ENCODE results near the gene RNF207.

The RNF207 gene

DNA sequence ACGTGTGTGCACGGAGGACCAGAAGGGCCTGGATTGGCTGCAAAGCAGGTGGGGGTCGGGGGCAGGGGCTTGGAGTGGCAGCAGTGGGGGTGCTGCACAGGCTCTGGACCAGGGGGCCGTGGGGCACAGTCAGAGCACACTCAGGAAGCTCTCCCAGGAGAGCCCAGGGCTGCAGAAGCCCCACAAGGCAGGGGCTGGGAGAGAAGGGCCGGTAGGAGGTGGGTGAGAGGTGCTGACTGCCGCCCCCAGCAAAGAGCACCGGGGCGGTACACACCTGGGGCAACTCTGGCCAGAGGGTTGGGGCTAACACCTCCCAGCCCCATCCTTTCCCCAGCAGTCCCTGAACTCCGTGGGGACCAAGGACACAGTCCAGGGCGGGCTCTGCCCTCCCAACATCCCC lies 39.7 kb upstream of the RNF207 start:
- no peak for TF ChIP-seq FOXM1 (IDR thresholded peaks at IDR 0.05; ENCODE audit: borderline replicate concordance, low read depth)
- TF ChIP-seq ZBTB7A (IDR thresholded peaks at IDR 0.05; ENCODE audit: low read depth): no peak
- no peak for TF ChIP-seq EP300 (IDR thresholded peaks at IDR 0.05; ENCODE audit: borderline replicate concordance)
- TF ChIP-seq, protein P1, sequence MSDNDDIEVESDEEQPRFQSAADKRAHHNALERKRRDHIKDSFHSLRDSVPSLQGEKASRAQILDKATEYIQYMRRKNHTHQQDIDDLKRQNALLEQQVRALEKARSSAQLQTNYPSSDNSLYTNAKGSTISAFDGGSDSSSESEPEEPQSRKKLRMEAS (IDR thresholded peaks at IDR 0.05): no peak
- TF ChIP-seq CEBPB (IDR thresholded peaks at IDR 0.05): no peak
- TF ChIP-seq YY1 (IDR thresholded peaks at IDR 0.05; ENCODE audit: low read depth): no peak
- no peak for TF ChIP-seq CREB1 (IDR thresholded peaks at IDR 0.05; ENCODE audit: low read depth)
- no peak for TF ChIP-seq TCF12 (IDR thresholded peaks at IDR 0.05; ENCODE audit: low read depth)
- TF ChIP-seq, protein P2, sequence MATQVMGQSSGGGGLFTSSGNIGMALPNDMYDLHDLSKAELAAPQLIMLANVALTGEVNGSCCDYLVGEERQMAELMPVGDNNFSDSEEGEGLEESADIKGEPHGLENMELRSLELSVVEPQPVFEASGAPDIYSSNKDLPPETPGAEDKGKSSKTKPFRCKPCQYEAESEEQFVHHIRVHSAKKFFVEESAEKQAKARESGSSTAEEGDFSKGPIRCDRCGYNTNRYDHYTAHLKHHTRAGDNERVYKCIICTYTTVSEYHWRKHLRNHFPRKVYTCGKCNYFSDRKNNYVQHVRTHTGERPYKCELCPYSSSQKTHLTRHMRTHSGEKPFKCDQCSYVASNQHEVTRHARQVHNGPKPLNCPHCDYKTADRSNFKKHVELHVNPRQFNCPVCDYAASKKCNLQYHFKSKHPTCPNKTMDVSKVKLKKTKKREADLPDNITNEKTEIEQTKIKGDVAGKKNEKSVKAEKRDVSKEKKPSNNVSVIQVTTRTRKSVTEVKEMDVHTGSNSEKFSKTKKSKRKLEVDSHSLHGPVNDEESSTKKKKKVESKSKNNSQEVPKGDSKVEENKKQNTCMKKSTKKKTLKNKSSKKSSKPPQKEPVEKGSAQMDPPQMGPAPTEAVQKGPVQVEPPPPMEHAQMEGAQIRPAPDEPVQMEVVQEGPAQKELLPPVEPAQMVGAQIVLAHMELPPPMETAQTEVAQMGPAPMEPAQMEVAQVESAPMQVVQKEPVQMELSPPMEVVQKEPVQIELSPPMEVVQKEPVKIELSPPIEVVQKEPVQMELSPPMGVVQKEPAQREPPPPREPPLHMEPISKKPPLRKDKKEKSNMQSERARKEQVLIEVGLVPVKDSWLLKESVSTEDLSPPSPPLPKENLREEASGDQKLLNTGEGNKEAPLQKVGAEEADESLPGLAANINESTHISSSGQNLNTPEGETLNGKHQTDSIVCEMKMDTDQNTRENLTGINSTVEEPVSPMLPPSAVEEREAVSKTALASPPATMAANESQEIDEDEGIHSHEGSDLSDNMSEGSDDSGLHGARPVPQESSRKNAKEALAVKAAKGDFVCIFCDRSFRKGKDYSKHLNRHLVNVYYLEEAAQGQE (IDR thresholded peaks at IDR 0.05; ENCODE audit: low read depth): no peak
- TF ChIP-seq TAF1 (IDR thresholded peaks at IDR 0.05; ENCODE audit: low read depth): no peak

DNA sequence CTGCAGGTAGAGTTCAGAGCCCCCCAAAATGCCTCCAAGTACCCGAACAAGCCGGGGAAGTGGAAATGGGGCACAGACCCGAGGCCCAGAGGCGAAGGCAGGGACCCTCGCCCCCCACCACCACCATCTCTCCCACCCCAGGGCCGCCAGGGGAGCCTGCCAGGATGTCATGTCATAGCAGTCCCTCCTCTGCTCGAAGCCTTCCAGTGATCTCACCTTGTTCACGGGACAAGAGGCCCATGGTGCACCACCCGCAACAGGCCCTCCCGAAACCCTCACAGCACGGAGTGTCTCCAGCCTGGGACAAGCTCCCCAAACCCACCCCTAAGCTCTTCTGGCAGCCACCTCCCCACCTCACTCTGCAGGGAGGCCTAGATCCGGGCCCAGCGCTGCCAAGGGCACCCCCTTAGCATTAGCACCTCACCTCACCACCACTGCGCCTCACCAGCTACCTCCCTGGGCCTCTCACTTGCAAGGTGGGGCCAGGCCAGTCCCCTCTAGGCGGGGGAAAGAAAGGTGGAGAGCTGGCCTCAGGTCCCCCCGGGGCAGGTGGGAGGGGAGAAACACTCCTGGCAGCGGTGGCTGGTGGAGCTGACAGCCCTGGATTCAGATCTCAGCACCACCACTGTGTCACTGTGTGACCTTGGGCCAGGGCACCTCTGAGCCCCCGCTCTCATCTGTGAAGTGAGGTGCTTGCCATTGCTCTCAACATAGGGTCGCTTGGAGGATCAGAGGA lies 39.1 kb upstream of the RNF207 start:
- TF ChIP-seq RAD21 (IDR thresholded peaks at IDR 0.05; ENCODE audit: low read depth): no peak
- TF ChIP-seq, protein P2 (IDR thresholded peaks at IDR 0.05; ENCODE audit: low read depth): no peak
- no peak for TF ChIP-seq EGR1 (IDR thresholded peaks at IDR 0.05)
- TF ChIP-seq, protein P3, sequence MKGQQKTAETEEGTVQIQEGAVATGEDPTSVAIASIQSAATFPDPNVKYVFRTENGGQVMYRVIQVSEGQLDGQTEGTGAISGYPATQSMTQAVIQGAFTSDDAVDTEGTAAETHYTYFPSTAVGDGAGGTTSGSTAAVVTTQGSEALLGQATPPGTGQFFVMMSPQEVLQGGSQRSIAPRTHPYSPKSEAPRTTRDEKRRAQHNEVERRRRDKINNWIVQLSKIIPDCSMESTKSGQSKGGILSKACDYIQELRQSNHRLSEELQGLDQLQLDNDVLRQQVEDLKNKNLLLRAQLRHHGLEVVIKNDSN (IDR thresholded peaks at IDR 0.05): no peak

DNA sequence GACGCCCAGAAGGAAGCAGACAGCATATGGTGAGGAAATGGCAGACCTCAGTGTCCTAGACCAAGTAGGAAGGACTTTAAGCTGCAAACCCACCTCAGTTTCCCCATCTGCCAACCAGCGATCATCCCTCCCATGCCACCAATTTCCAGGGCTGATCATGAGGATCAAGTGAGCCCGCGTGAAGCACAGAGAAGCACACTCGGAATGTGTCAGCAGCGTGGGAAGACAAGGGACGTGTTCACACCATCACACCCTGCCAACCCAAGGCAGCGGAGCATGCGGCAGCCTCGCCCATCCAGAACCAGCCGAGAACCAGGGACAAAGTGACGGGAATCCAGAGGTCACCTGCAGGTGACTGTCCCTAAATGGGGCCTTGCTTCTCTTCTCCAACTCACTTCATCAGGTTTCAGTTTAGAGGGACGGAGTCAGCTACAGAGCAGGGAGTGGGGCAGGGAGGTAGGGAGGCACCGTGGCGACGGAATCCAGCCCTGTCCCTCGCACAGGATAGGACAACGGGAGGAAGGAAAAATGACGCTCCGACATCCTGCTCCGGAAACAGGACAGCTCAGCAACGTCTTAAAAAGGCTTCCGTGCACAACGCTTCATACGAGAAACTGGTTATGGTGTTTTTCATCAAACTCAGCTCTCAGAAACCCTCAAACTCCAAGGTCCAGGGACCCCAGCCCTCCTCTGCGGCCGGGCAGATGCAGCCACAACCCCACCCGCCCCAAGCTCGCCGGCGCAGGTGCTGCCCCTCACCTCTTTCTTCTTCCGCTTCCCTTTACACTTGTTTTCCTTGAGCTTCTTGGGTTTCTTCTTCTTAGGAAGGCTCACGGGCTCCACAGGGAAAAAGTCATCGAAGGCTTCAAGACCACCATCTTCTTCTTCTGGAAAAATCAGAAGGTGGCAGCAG lies 38.3 kb upstream of the RNF207 start:
- TF ChIP-seq TEAD4 (IDR thresholded peaks at IDR 0.05) (no peak), FOXM1 (IDR thresholded peaks at IDR 0.05; ENCODE audit: borderline replicate concordance, low read depth) (no peak), EGR1 (IDR thresholded peaks at IDR 0.05) (no peak), CEBPB (IDR thresholded peaks at IDR 0.05) (no peak), EP300 (IDR thresholded peaks at IDR 0.05; ENCODE audit: borderline replicate concordance) (no peak), ZBTB7A (IDR thresholded peaks at IDR 0.05; ENCODE audit: low read depth) (no peak), NFIC (IDR thresholded peaks at IDR 0.05) (no peak), TCF12 (IDR thresholded peaks at IDR 0.05; ENCODE audit: low read depth) (no peak), TAF1 (IDR thresholded peaks at IDR 0.05; ENCODE audit: low read depth) (no peak)
- TF ChIP-seq, protein P2 (IDR thresholded peaks at IDR 0.05; ENCODE audit: low read depth): no peak
- TF ChIP-seq, protein P1 (IDR thresholded peaks at IDR 0.05): no peak

DNA sequence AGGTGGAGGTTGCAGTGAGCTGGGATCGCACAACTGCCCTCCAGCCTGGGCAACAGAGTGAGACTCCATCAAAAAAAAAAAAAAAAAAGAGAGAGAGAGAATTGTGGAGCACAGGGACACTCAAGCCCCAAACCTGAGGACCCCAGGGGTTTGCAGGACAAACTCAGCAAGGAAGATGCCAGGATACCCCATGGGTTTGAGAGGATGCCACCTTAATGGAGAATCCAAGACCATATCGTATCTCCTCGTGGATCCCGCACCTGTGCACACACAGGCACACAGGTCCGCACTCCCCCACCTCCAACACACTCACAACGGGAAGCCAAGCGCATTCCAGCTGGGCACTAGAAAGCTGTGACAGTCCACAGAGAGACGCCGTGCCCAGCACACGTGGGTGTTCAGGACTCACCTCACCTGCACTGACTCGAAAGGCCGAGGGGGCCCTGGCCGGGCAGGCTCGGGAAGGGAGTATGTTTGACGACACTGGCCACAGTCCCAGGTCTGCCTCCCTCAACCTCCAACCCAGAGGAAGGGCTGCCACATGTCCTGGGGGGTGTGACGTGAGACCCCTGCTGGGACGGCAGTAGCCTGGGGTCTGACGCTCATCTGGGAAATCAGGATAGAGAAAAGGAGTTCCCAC lies 36.9 kb upstream of the RNF207 start:
- TF ChIP-seq, protein P1 (IDR thresholded peaks at IDR 0.05): no peak
- TF ChIP-seq CREB1 (IDR thresholded peaks at IDR 0.05; ENCODE audit: low read depth) (no peak), TCF12 (IDR thresholded peaks at IDR 0.05; ENCODE audit: low read depth) (no peak), TEAD4 (IDR thresholded peaks at IDR 0.05) (no peak), FOXM1 (IDR thresholded peaks at IDR 0.05; ENCODE audit: borderline replicate concordance, low read depth) (no peak), EP300 (IDR thresholded peaks at IDR 0.05; ENCODE audit: borderline replicate concordance) (no peak), RAD21 (IDR thresholded peaks at IDR 0.05; ENCODE audit: low read depth) (no peak), CEBPB (IDR thresholded peaks at IDR 0.05) (no peak), EGR1 (IDR thresholded peaks at IDR 0.05) (no peak), YY1 (IDR thresholded peaks at IDR 0.05; ENCODE audit: low read depth) (no peak), NFIC (IDR thresholded peaks at IDR 0.05) (no peak), ZBTB7A (IDR thresholded peaks at IDR 0.05; ENCODE audit: low read depth) (no peak), TAF1 (IDR thresholded peaks at IDR 0.05; ENCODE audit: low read depth) (no peak)
- TF ChIP-seq, protein P3 (IDR thresholded peaks at IDR 0.05): no peak
- TF ChIP-seq, protein P2 (IDR thresholded peaks at IDR 0.05; ENCODE audit: low read depth): no peak
